Astrocyte of the spinal cord (primary cell): Measurements from ENCODE around the gene PTPN23.

ENCODE experiments used
- DNase-seq: peaks from one replicate; pipeline ENCODE4 v3.0.0; 2011; ENCODE audit warnings: low read depth, low spot score
- H3K4me3 ChIP-seq: 2 replicates; pipeline ENCODE4 v1.5.1; 2011; ENCODE audit warnings: low read depth, mild to moderate bottlenecking, low read length, moderate library complexity
- in situ Hi-C: cut with HindIII; loops from 2 replicates; pipeline ENCODE4 v1.10.0; 2017; ENCODE audit warnings: low sequenced_read_pairs
- TF ChIP-seq, protein P1 (sequence below): IDR thresholded peaks from 2 replicates; pipeline ENCODE4 v1.5.1; 2012; ENCODE audit warnings: low read depth, mild to moderate bottlenecking, low read length, inconsistent platforms

The PTPN23 gene

DNA sequence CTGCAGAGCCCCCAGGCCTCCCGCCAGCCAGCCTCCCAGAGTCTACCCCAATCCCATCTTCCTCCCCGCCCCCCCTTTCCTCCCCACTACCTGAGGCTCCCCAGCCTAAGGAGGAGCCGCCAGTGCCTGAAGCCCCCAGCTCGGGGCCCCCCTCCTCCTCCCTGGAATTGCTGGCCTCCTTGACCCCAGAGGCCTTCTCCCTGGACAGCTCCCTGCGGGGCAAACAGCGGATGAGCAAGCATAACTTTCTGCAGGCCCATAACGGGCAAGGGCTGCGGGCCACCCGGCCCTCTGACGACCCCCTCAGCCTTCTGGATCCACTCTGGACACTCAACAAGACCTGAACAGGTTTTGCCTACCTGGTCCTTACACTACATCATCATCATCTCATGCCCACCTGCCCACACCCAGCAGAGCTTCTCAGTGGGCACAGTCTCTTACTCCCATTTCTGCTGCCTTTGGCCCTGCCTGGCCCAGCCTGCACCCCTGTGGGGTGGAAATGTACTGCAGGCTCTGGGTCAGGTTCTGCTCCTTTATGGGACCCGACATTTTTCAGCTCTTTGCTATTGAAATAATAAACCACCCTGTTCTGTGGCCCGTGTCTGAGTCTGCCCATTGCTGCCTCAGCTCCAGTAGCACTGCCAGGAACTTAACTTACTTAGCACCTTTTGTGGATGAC, 32.2 kb downstream of the PTPN23 start:
- DNase-seq = no peak
- in situ Hi-C loops = no loop called here
- H3K4me3 ChIP-seq = no peak overlapping the region
- TF ChIP-seq, protein P1, sequence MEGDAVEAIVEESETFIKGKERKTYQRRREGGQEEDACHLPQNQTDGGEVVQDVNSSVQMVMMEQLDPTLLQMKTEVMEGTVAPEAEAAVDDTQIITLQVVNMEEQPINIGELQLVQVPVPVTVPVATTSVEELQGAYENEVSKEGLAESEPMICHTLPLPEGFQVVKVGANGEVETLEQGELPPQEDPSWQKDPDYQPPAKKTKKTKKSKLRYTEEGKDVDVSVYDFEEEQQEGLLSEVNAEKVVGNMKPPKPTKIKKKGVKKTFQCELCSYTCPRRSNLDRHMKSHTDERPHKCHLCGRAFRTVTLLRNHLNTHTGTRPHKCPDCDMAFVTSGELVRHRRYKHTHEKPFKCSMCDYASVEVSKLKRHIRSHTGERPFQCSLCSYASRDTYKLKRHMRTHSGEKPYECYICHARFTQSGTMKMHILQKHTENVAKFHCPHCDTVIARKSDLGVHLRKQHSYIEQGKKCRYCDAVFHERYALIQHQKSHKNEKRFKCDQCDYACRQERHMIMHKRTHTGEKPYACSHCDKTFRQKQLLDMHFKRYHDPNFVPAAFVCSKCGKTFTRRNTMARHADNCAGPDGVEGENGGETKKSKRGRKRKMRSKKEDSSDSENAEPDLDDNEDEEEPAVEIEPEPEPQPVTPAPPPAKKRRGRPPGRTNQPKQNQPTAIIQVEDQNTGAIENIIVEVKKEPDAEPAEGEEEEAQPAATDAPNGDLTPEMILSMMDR = peak; percentile 20

DNA sequence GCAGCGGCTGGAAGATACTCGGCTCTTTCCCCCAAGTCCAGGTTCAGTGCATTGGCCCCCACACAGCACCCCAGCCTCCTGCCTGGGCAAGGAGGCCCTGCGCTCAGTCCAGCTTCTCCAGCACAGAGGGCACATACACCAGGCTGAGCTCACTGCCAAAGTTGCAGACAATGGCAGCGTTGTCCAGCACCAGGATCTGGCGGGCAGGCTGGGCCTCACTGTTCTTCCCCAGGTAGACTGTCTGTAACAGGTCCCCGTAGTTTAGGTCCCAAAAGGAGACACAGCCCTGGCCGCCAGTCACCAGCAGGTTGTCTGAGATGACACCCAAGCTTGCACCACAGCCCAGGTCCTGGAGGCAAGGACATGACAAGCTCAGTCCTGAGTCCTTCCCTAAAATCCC, 32.9 kb downstream of the PTPN23 start:
- TF ChIP-seq, protein P1 = no peak
- no peak for DNase-seq
- H3K4me3 ChIP-seq = no peak overlapping the region
- in situ Hi-C loops = no loop called here

DNA sequence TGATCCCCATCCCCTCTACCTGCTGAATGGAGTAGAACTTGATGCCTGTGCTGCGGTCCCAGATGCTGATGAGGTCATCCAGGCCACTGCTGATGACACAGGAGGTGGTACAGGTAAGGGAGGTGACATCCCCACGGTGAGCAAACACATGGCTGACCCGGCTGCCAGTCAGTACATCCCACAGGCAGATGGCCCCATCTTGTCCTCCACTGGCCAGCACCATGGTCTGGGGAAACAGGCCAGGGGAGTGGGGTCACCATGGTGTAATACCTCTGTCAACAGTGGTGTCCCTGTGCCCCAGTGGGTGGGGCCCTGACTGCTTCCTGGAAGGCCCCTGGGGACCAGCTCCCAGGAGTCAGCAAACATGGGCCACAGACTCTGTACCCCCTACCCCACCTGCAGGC, 33.3 kb downstream of the PTPN23 start:
- no peak overlapping the region for H3K4me3 ChIP-seq
- in situ Hi-C loops = no loop called here
- TF ChIP-seq, protein P1 = no peak
- DNase-seq = no peak

DNA sequence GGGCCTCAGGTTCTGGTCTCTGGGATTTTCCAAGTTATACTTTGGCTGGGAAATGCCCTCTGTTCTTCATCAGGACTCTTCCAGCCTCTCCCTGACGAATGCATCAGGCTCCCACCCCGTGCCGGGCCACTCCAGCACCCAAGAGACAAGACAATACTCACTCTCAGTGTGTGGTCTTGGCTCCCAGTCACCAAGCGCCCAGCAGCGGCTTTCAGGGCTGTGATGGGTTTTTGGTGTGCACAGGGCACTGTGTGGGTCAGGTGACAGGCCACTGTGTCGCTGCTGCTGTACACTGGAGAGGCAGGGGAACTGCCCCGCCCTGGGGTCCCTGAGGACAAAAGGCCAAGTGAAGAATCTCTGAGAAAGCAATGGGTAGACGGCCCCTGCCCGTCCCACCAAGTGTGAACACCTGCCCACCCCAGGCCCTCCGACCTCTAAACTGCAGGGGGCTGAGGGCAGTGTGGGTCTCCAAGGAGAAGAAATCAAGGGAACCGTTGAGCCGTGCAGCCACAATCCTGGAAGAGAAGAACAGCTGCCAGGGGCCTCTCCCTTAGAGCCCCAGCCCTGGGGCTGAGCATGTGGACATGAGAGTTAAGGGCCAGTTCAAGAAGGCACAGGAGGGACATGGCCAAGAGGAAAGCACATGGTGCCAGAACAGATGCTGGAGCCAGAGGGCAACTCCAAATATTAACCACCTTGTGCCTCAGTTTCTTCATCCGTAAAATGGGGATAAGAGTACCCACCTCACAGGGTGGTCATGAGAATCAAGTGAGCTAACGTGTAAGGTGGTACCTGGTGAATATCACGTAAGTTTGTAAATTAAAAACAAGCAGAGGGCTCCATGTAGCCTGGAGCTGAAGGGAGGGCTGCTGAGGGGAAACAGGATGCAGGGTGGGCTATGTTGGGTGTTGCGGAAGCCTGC, 34.1 kb downstream of the PTPN23 start:
- in situ Hi-C loops = no loop called here
- TF ChIP-seq, protein P1 = no peak
- DNase-seq = no peak
- H3K4me3 ChIP-seq = no peak overlapping the region

DNA sequence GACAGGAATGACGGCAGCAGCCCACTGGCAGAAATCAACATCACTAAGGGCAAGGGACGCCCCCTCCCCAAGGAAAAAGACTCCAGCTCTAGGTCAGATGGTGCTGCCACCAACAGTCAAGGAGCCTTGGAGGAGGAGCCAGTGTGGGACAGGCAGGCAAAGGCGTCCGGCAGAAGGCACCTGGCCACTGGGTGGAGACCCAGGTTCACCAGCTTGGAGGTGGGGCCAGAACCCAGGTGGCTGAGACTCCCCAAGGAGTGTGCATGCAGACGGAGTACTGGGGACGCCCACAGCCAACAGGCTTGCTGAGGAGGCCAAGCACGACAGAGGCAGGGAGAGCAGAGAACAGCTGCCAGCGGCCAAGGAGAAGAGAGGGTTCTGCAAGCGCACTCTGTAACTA, 35.2 kb downstream of the PTPN23 start:
- DNase-seq = no peak
- in situ Hi-C loops = no loop called here
- no peak overlapping the region for H3K4me3 ChIP-seq
- TF ChIP-seq, protein P1 = no peak

DNA sequence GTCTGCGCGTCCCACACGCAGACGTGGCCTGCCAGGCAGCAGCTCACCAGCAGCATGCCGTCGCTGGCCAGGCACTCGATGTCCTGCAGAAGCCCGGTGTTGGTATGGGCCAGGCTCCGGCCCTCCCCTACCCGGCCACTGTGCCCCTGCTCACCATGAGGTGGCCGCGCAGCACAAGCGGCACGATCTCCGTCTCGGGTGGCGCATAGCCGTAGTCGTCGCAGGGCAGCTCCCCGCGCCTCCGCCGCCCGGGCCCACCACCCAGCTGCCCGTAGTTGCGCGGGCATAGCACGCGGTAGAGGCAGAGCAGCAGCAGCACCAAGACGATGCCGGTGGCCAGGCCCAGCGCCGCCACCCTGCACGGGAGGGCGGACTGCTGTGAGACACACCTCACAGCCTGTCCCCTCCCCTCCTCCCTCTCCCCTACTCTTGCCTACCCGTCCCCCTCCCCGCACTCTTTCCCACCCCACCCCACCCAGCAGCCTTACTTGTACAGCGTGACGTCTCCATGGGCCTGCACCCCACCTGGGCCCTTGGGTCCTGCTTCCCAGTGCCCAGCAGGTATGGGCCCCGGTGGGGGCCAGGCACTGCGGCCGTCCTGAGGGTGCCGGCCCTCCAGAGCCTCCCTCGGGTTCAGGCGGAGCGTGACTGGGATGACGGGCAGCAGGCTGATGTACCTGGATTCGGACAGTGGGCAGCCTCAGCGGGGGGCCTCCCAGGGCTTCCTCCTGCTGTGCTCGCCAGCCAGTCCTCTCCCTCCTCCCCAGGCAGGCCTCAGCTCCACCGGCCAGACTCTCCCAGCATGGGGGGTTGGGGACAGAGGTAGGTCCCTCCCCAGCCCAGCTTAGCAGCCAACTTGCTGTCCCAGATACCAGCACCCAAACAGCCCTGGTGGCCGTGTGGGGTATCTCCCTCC, 37.6 kb downstream of the PTPN23 start:
- in situ Hi-C loops = no loop called here
- TF ChIP-seq, protein P1 = no peak
- H3K4me3 ChIP-seq = no peak overlapping the region
- DNase-seq = no peak
